GM12878 (cell line): Measurements from ENCODE around the gene TMEM239. TPM values are rescaled to one million over a fixed set of nuclear protein-coding genes. Genes with fewer than 3 reads are reported as not detected.

ENCODE experiments used
- ATAC-seq: fragments of 200-7000 bp; cut with Tn5 transposase; 3 replicates; pipeline ENCODE4 v1.9.1; 2020; ENCODE audit warnings: mild to moderate bottlenecking, moderate library complexity
- BruUV-seq: library from RNA; stranded (reverse); fragments of 400-500 nt; replicated peaks from 2 replicates; lab custom pipeline; 2021; lab: Mats Ljungman, UMichigan
- CTCF ChIA-PET: fragments of 300-600 bp; sonication (Branson Sonifier 250); formaldehyde crosslinking; extraction: SDS; loops from one replicate; lab custom pipeline; 2021; ENCODE audit warnings: inconsistent platforms; lab: Yijun Ruan, JAX
- POLR2A ChIA-PET: fragments of 350-600 bp; formaldehyde crosslinking; extraction: SDS; loops from one replicate; lab custom pipeline; 2021; ENCODE audit warnings: inconsistent platforms; lab: Charles Lee
- RAD21 ChIA-PET: fragments of 300-600 bp; sonication (Branson Sonifier 250); formaldehyde crosslinking; loops from one replicate; lab custom pipeline; 2023; ENCODE audit warnings: antibody characterized with exemption; ENCODE audit not compliant: unreplicated experiment; lab: Charles Lee
- SMC1A ChIA-PET: fragments of 300-600 bp; sonication (Branson Sonifier 250); formaldehyde crosslinking; loops from one replicate; lab custom pipeline; 2023; ENCODE audit not compliant: unreplicated experiment, uncharacterized antibody; lab: Charles Lee
- DNase-seq: peaks from one replicate; pipeline ENCODE4 v3.0.0-alpha.2; 2011; ENCODE audit warnings: low read depth, low spot score
- FAIRE-seq: peaks from 3 replicates; lab custom pipeline; 2011; peaks lifted over from hg19 to GRCh38; lab: Jason Lieb, UNC
- H2AFZ ChIP-seq: 2 replicates; pipeline ENCODE4 v1.6.0; 2011; ENCODE audit warnings: low read depth, low read length, control low read depth; ENCODE audit not compliant: control insufficient read depth
- H3K27ac ChIP-seq: 2 replicates; pipeline ENCODE4 v1.5.1; 2011; ENCODE audit warnings: control low read depth; ENCODE audit not compliant: control insufficient read depth, insufficient read depth
- H3K27me3 ChIP-seq, 2 experiments: replicated peaks in 1 of 2; 2 replicates each; pipeline versions ENCODE4 v1.6.0 to v1.6.1; 2011; ENCODE audit warnings: low read length in 1 of 2; ENCODE audit not compliant: control insufficient read depth in 2 of 2, insufficient read depth in 2 of 2
- H3K36me3 ChIP-seq, 2 experiments: 2 replicates each; pipeline ENCODE4 v1.5.1; 2011; ENCODE audit warnings: low read length in 1 of 2; ENCODE audit not compliant: control insufficient read depth in 2 of 2, insufficient read depth in 2 of 2
- H3K4me1 ChIP-seq: 2 replicates; pipeline ENCODE4 v1.6.1; 2011; ENCODE audit warnings: mild to moderate bottlenecking, low read length, moderate library complexity, mixed read lengths; ENCODE audit not compliant: control insufficient read depth, insufficient read depth
- H3K4me2 ChIP-seq: 2 replicates; pipeline ENCODE4 v1.6.0; 2011; ENCODE audit warnings: control low read depth; ENCODE audit not compliant: control insufficient read depth, insufficient read depth
- H3K4me3 ChIP-seq: fragments of 200-600 bp; sonication (generic); 2 replicates; pipeline ENCODE4 v1.5.1; 2016
- H3K79me2 ChIP-seq: 2 replicates; pipeline ENCODE4 v1.6.0; 2011; ENCODE audit warnings: low read length; ENCODE audit not compliant: control insufficient read depth, insufficient read depth
- H3K9ac ChIP-seq: 2 replicates; pipeline ENCODE4 v1.8.0; 2011; ENCODE audit warnings: low read length, control low read depth, mixed read lengths; ENCODE audit not compliant: control insufficient read depth, insufficient read depth
- H3K9me3 ChIP-seq: replicated peaks from 3 replicates; pipeline ENCODE4 v1.5.1; 2011; ENCODE audit warnings: mild to moderate bottlenecking, low read length; ENCODE audit not compliant: control insufficient read depth, insufficient read depth
- H4K20me1 ChIP-seq: 2 replicates; pipeline ENCODE4 v1.6.0; 2011; ENCODE audit not compliant: control insufficient read depth, insufficient read depth
- CREM ChIP-seq: IDR thresholded peaks from 2 replicates; pipeline ENCODE4 v1.6.1; 2014; ENCODE audit warnings: antibody characterized with exemption, low read depth
- IRF3 ChIP-seq: fragments of 450-650 bp; IDR thresholded peaks from 2 replicates; pipeline ENCODE4 v1.6.1; 2014; ENCODE audit warnings: mild to moderate bottlenecking
- IRF4 ChIP-seq: IDR thresholded peaks from 2 replicates; pipeline ENCODE4 v1.6.1; 2011; ENCODE audit warnings: low read depth, low read length
- RAD21 ChIP-seq: IDR thresholded peaks from 2 replicates; pipeline ENCODE4 v1.6.1; 2011; ENCODE audit warnings: mild to moderate bottlenecking, low read depth, low read length, moderate library complexity; ENCODE audit not compliant: insufficient read depth
- STAT3 ChIP-seq: IDR thresholded peaks from 2 replicates; pipeline ENCODE4 v1.6.1; 2011; ENCODE audit warnings: low read depth, low read length, improper control_type of control experiment
- YY1 ChIP-seq: IDR thresholded peaks from 2 replicates; pipeline ENCODE4 v1.6.1; 2011; ENCODE audit warnings: low read depth, mild to moderate bottlenecking, low read length
- ZNF207 ChIP-seq: fragments of 450-650 bp; IDR thresholded peaks from 2 replicates; pipeline ENCODE4 v1.6.1; 2014; ENCODE audit warnings: antibody characterized with exemption, mild to moderate bottlenecking, borderline replicate concordance
- ZNF274 ChIP-seq: IDR thresholded peaks from one replicate; pipeline ENCODE4 v1.8.0; 2011; ENCODE audit not compliant: insufficient read length, insufficient read depth
- WGBS: methylation state at CpG from one replicate; pipeline ENCODE4 v1.1.6; 2016; ENCODE audit warnings: low lambda C conversion rate; ENCODE audit not compliant: insufficient replicate concordance, insufficient coverage; ENCODE audit errors: missing lambda C conversion rate; 5-methylcytosine and 5-hydroxymethylcytosine counted together
- in situ Hi-C: fragments of 300-500 bp; cut with MboI; formaldehyde crosslinking; loops from 9 replicates; pipeline ENCODE4 v1.14.3; 2018; ENCODE audit warnings: mixed read lengths
- intact Hi-C: fragments of 100-400 bp; cut with micrococcal nuclease; formaldehyde crosslinking; loops from one replicate; pipeline ENCODE4 v1.14.2; 2022; ENCODE audit not compliant: unreplicated experiment
- polyA plus RNA-seq, 11 experiments: library from polyadenylated mRNA; depleted of rRNA in 4 of 11; unstranded in 6 of 11; stranded (reverse) in 5 of 11; fragments of >200 nt; fragmentation: Nextera tagmentation in 4 of 11; fragmentation: Illumina TruSeq in 1 of 11; extraction: Ambion mirVana in 4 of 11; extraction: Trizol in 1 of 11; gene quantifications; 1 replicate in 1 of 11; 2 replicates in 10 of 11; pipeline versions ENCODE4 v1.2.1 to v1.2.3, GENCODE V29; 2011 to 2016; ENCODE audit warnings: inconsistent platforms in 2 of 11, missing spikeins in 2 of 11, low read depth in 1 of 11
- total RNA-seq, 4 experiments: library from RNA; depleted of rRNA in 3 of 4; stranded (reverse); fragments of >200 nt in 3 of 4; fragmentation: Illumina TruSeq in 1 of 4; extraction: Trizol in 1 of 4; gene quantifications; 2 replicates each; pipeline versions ENCODE4 v1.2.1 to v1.2.3, GENCODE V29; 2013 to 2021
- TF ChIP-seq, protein P1 (sequence below): fragments of 450-650 bp; IDR thresholded peaks from 2 replicates; pipeline ENCODE4 v1.6.1; 2017; ENCODE audit warnings: mild to moderate bottlenecking, moderate library complexity
- TF ChIP-seq, protein P2 (sequence below): fragments of 450-650 bp; formaldehyde crosslinking; IDR thresholded peaks from 2 replicates; pipeline ENCODE4 v1.4.0; 2022; ENCODE audit warnings: mild to moderate bottlenecking, moderate library complexity
- TF ChIP-seq, protein P3 (sequence below), 3 experiments: IDR thresholded peaks in 2 of 3; conservative IDR thresholded peaks in 1 of 3; 2 replicates each; pipeline ENCODE4 v1.5.1; 2011; ENCODE audit warnings: low read depth in 3 of 3, low read length in 3 of 3, mild to moderate bottlenecking in 3 of 3, control low read depth in 2 of 3, moderate library complexity in 2 of 3, inconsistent platforms in 1 of 3, mixed read lengths in 1 of 3; ENCODE audit not compliant: control insufficient read depth in 2 of 3, insufficient read depth in 1 of 3; ENCODE audit errors: extremely low read depth in 1 of 3

Gene TMEM239
- total and polyA plus RNA-seq, 10 of the 15 experiments (the other 5 are each of a cell fraction or from before 2014, with no cell fraction given): not detected

GRCh38 chr20:2858591-2858990 is 42.4 kb downstream of the TMEM239 start (continued):
- TF ChIP-seq CREM (no peak), ZNF207 (no peak), IRF3 (no peak)
- TF ChIP-seq, protein P1, sequence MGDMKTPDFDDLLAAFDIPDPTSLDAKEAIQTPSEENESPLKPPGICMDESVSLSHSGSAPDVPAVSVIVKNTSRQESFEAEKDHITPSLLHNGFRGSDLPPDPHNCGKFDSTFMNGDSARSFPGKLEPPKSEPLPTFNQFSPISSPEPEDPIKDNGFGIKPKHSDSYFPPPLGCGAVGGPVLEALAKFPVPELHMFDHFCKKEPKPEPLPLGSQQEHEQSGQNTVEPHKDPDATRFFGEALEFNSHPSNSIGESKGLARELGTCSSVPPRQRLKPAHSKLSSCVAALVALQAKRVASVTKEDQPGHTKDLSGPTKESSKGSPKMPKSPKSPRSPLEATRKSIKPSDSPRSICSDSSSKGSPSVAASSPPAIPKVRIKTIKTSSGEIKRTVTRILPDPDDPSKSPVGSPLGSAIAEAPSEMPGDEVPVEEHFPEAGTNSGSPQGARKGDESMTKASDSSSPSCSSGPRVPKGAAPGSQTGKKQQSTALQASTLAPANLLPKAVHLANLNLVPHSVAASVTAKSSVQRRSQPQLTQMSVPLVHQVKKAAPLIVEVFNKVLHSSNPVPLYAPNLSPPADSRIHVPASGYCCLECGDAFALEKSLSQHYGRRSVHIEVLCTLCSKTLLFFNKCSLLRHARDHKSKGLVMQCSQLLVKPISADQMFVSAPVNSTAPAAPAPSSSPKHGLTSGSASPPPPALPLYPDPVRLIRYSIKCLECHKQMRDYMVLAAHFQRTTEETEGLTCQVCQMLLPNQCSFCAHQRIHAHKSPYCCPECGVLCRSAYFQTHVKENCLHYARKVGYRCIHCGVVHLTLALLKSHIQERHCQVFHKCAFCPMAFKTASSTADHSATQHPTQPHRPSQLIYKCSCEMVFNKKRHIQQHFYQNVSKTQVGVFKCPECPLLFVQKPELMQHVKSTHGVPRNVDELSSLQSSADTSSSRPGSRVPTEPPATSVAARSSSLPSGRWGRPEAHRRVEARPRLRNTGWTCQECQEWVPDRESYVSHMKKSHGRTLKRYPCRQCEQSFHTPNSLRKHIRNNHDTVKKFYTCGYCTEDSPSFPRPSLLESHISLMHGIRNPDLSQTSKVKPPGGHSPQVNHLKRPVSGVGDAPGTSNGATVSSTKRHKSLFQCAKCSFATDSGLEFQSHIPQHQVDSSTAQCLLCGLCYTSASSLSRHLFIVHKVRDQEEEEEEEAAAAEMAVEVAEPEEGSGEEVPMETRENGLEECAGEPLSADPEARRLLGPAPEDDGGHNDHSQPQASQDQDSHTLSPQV: no peak
- TF ChIP-seq, all 136 proteins: peak for 0

GRCh38 chr20:2859330-2860121 is 43.4 kb downstream of the TMEM239 start:
- intact Hi-C loops (no loop called here), in situ Hi-C loops (no loop called here)
- no peaks in the 10 kb centered on the region for H3K79me2 ChIP-seq
- H3K27me3 ChIP-seq: no peaks in the 10 kb centered on the region
- no peaks in the 10 kb centered on the region for H3K9me3 ChIP-seq
- ChIA-PET RAD21 (no interaction called here), SMC1A (no interaction called here), POLR2A (no interaction called here), CTCF (interaction anchor here (1.4 to 1.7 kb wide), 2 partner anchors 10 to 144 kb away, joined by 3 to 5 read pairs; no protein-coding TSS in a partner anchor)
- no peak overlapping the region for H3K27ac ChIP-seq
- no peak overlapping the region for H3K4me2 ChIP-seq
- WGBS: 94% methylated on average over 4 of the region's 4 CpGs
- DNase-seq (no peak), FAIRE-seq (no peak), ATAC-seq (no peak)
- no peaks in the 10 kb centered on the region for H3K4me1 ChIP-seq
- H4K20me1 ChIP-seq: no peaks in the 10 kb centered on the region
- peaks cover 4 to 5% of the 10 kb centered on the region in 2 experiments for H3K36me3 ChIP-seq
- H3K9ac ChIP-seq: no peak overlapping the region
- H2AFZ ChIP-seq: no peak overlapping the region
- no peak overlapping the region for H3K4me3 ChIP-seq
- no TSS peak for BruUV-seq
- TF ChIP-seq IRF4: no peak
- no peak for TF ChIP-seq YY1
- no peak for TF ChIP-seq ZNF274
- TF ChIP-seq RAD21: no peak
- no peak for TF ChIP-seq STAT3
- TF ChIP-seq, protein P2, sequence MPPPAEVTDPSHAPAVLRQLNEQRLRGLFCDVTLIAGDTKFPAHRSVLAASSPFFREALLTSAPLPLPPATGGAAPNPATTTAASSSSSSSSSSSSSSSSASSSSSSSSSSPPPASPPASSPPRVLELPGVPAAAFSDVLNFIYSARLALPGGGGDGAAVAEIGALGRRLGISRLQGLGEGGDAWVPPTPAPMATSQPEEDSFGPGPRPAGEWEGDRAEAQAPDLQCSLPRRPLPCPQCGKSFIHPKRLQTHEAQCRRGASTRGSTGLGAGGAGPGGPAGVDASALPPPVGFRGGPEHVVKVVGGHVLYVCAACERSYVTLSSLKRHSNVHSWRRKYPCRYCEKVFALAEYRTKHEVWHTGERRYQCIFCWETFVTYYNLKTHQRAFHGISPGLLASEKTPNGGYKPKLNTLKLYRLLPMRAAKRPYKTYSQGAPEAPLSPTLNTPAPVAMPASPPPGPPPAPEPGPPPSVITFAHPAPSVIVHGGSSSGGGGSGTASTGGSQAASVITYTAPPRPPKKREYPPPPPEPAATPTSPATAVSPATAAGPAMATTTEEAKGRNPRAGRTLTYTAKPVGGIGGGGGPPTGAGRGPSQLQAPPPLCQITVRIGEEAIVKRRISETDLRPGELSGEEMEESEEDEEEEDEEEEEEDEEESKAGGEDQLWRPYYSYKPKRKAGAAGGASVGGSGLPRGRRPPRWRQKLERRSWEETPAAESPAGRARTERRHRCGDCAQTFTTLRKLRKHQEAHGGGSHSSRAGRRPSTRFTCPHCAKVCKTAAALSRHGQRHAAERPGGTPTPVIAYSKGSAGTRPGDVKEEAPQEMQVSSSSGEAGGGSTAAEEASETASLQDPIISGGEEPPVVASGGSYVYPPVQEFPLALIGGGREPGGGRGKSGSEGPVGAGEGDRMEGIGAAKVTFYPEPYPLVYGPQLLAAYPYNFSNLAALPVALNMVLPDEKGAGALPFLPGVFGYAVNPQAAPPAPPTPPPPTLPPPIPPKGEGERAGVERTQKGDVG (CRISPR knock-in tag): no peak
- TF ChIP-seq, protein P3, sequence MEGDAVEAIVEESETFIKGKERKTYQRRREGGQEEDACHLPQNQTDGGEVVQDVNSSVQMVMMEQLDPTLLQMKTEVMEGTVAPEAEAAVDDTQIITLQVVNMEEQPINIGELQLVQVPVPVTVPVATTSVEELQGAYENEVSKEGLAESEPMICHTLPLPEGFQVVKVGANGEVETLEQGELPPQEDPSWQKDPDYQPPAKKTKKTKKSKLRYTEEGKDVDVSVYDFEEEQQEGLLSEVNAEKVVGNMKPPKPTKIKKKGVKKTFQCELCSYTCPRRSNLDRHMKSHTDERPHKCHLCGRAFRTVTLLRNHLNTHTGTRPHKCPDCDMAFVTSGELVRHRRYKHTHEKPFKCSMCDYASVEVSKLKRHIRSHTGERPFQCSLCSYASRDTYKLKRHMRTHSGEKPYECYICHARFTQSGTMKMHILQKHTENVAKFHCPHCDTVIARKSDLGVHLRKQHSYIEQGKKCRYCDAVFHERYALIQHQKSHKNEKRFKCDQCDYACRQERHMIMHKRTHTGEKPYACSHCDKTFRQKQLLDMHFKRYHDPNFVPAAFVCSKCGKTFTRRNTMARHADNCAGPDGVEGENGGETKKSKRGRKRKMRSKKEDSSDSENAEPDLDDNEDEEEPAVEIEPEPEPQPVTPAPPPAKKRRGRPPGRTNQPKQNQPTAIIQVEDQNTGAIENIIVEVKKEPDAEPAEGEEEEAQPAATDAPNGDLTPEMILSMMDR (IDR thresholded peaks at IDR 0.05 in 2 of 3, conservative IDR thresholded peaks at IDR 0.05 in 1 of 3; ENCODE audit: control insufficient read depth in 2 of 3, extremely low read depth in 1 of 3, insufficient read depth in 1 of 3, low read depth in 3 of 3, low read length in 3 of 3): no peak
